ENCODE results near the gene KLHL17. TPM values are rescaled to one million over a fixed set of nuclear protein-coding genes. Genes with fewer than 3 reads are reported as not detected.

The KLHL17 gene
- total and polyA plus RNA-seq, 2 donors from 2014 or later: 6.9 to 11.5 TPM

DNA sequence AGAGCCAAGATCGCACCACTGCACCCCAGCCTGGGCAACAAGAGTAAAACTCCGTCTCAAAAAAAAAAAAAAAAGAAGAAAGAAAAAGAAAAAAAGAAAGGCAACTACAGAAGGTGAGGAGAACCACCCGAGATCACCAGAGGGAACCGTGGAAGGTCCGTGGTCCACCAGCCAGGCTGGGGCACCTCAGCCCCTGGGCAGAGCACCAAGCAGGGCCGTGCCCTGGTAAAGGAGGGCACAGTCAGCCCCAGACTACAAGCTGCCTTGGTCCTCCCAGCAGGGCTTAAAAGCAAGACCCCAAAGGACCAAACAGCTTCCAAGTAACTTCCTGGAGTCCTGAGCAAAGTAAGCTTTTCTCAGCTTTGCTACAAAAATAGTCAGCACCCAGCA lies 45.5 kb upstream of the KLHL17 start:
- no peak for FAIRE-seq
- H3K9me3 ChIP-seq (ENCODE audit: control insufficient read depth in 2 of 3, insufficient read depth in 1 of 3, low read length in 3 of 3): no peaks in the 10 kb centered on the region
- no peak overlapping the region for H3K4me3 ChIP-seq (ENCODE audit: low read length in 3 of 3)
- intact Hi-C loops (cut with DNase I): no loop called here
- no peaks in the 10 kb centered on the region for H3K36me3 ChIP-seq (ENCODE audit: control insufficient read depth in 2 of 3, insufficient read depth in 3 of 3, low read length in 3 of 3)
- DNase-seq: peak in 1 of 5 donors; percentile 39
- H3K9ac ChIP-seq (ENCODE audit: low read length in 3 of 3): no peak overlapping the region
- no peak for TF ChIP-seq CTCF (IDR thresholded peaks at IDR 0.05; ENCODE audit: borderline replicate concordance, extremely low read depth, insufficient read depth)
- no peaks in the 10 kb centered on the region for H3K27me3 ChIP-seq (ENCODE audit: control insufficient read depth, insufficient read depth, low read length)
- no peak overlapping the region for H3K27ac ChIP-seq (ENCODE audit: low read depth in 2 of 2, low read length in 2 of 2)
- H3K4me1 ChIP-seq (ENCODE audit: control insufficient read depth in 2 of 3, insufficient read depth in 2 of 3, low read depth in 1 of 3, low read length in 3 of 3): peaks cover 0 to 45% (median 4%) of the 10 kb centered on the region in 3 donors

DNA sequence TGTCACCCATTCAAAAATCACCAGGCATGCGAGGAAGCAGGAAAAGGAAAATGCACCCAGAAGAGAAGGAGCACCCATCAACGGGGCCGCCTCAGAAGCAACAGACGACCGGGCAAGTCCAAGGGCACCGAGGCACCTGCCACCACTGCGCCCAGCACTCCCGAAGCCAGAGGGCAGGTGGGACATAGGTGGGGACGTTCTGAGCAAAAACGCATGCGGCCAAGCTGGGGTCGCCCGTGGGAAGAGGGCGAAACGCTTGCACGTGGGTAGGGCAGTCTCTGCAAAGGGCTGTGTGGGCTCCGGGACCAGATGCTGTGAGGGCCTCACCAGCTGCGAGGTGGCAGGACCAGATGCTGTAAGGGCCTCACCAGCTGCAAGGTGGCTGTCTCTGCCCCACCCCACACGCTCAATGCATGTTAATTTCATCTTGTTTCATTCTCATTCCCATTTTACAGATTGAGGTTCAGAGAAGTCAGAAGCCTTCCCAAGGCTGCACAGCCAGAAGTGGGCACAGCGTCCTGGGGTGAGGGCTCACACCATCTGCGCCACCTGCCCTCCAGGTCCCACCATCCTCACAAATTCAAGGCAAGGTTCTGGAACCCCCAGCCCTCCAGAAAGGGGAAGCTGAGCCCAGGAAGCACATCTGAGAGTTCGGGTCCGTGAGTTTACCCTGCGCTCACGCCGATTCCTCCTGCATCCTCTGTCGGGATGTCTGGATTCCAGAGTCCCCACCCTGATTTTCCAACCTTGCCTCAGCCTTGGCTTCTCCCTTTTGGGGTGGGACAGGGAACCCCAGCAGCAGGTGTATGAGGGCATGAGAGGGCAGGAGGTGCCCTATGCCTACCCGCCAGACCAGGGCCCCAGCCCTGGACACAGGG lies 44.9 kb upstream of the KLHL17 start:
- H3K27me3 ChIP-seq (ENCODE audit: control insufficient read depth, insufficient read depth, low read length): no peaks in the 10 kb centered on the region
- H3K27ac ChIP-seq (ENCODE audit: low read depth in 2 of 2, low read length in 2 of 2): peak overlapping the region in 1 of 2 donors; percentile 9
- intact Hi-C loops (cut with DNase I): no loop called here

GRCh38 chr1:916173-917075 lies 44.0 kb upstream of the KLHL17 start:
- Histone ChIP-seq H3K36me3 (ENCODE audit: control insufficient read depth in 2 of 3, insufficient read depth in 3 of 3, low read length in 3 of 3) (no peaks in the 10 kb centered on the region), H3K4me1 (ENCODE audit: control insufficient read depth in 2 of 3, insufficient read depth in 2 of 3, low read depth in 1 of 3, low read length in 3 of 3) (peaks cover 2 to 52% (median 7%) of the 10 kb centered on the region in 3 donors), H3K9ac (ENCODE audit: low read length in 3 of 3) (no peak overlapping the region), H3K27me3 (ENCODE audit: control insufficient read depth, insufficient read depth, low read length) (no peaks in the 10 kb centered on the region), H3K4me3 (ENCODE audit: low read length in 3 of 3) (no peak overlapping the region), H3K27ac (ENCODE audit: low read depth in 2 of 2, low read length in 2 of 2) (peak overlapping the region; percentile 32 to 51), H3K9me3 (ENCODE audit: control insufficient read depth in 2 of 3, insufficient read depth in 1 of 3, low read length in 3 of 3) (no peaks in the 10 kb centered on the region)
- FAIRE-seq (no peak), DNase-seq (peak; percentile 80 to 93 (median 92))
- no peak for TF ChIP-seq CTCF (IDR thresholded peaks at IDR 0.05; ENCODE audit: borderline replicate concordance, extremely low read depth, insufficient read depth)
- intact Hi-C loops (cut with DNase I): no loop called here

More for the DNA sequence above, 44.9 kb upstream of the KLHL17 start:
- no peak for TF ChIP-seq CTCF (IDR thresholded peaks at IDR 0.05; ENCODE audit: borderline replicate concordance, extremely low read depth, insufficient read depth)
- DNase-seq (peak in 2 of 5 donors; percentile 42 to 65), FAIRE-seq (no peak)
- no peaks in the 10 kb centered on the region for H3K36me3 ChIP-seq (ENCODE audit: control insufficient read depth in 2 of 3, insufficient read depth in 3 of 3, low read length in 3 of 3)
- H3K9me3 ChIP-seq (ENCODE audit: control insufficient read depth in 2 of 3, insufficient read depth in 1 of 3, low read length in 3 of 3): no peaks in the 10 kb centered on the region
- no peak overlapping the region for H3K9ac ChIP-seq (ENCODE audit: low read length in 3 of 3)
- no peak overlapping the region for H3K4me3 ChIP-seq (ENCODE audit: low read length in 3 of 3)
- peaks cover 0 to 51% (median 4%) of the 10 kb centered on the region in 3 donors for H3K4me1 ChIP-seq (ENCODE audit: control insufficient read depth in 2 of 3, insufficient read depth in 2 of 3, low read depth in 1 of 3, low read length in 3 of 3)

All from kidney (tissue), 14 donors.